H1 (cell line): ENCODE data around the gene NFIC. TPM values are rescaled to one million over a fixed set of nuclear protein-coding genes. Genes with fewer than 3 reads are reported as not detected.

Experiments used
- CTCF ChIA-PET: fragments of 300-600 bp; sonication (Branson Sonifier 250); formaldehyde crosslinking; loops from one replicate; lab custom pipeline; 2021; ENCODE audit not compliant: partially characterized antibody; lab: Charles Lee
- POLR2A ChIA-PET: fragments of 300-600 bp; sonication (Branson Sonifier 250); formaldehyde crosslinking; loops from one replicate; lab custom pipeline; 2021; ENCODE audit warnings: inconsistent platforms; ENCODE audit not compliant: partially characterized antibody; lab: Charles Lee
- DNase-seq, 2 experiments: peaks; one replicate each; pipeline versions ENCODE4 v3.0.0 to v3.0.0-alpha.2; 2010 to 2022; ENCODE audit warnings: low spot score in 2 of 2, low read depth in 1 of 2, mixed read lengths in 1 of 2
- FAIRE-seq: peaks from 2 replicates; lab custom pipeline; 2011; peaks lifted over from hg19 to GRCh38; lab: Jason Lieb, UNC
- H2AFZ ChIP-seq: 2 replicates; pipeline ENCODE4 v1.8.1; 2012; ENCODE audit warnings: low read length, inconsistent platforms
- H2AK5ac ChIP-seq: 2 replicates; pipeline ENCODE4 v1.6.1; 2013; ENCODE audit warnings: low read depth, low read length
- H2BK120ac ChIP-seq: replicated peaks from 2 replicates; pipeline ENCODE3; 2013; ENCODE audit warnings: low read depth, low read length, inconsistent platforms
- H2BK12ac ChIP-seq: 2 replicates; pipeline ENCODE4 v1.6.1; 2013; ENCODE audit warnings: low read depth, low read length
- H2BK15ac ChIP-seq: 2 replicates; pipeline ENCODE4 v1.6.1; 2013; ENCODE audit warnings: low read length
- H2BK20ac ChIP-seq: 2 replicates; pipeline ENCODE4 v1.6.1; 2013; ENCODE audit warnings: low read length
- H2BK5ac ChIP-seq: 2 replicates; pipeline ENCODE4 v1.6.1; 2013; ENCODE audit warnings: low read depth, low read length
- H3K14ac ChIP-seq: 2 replicates; pipeline ENCODE4 v1.6.1; 2013; ENCODE audit warnings: inconsistent platforms; ENCODE audit not compliant: insufficient read length
- H3K18ac ChIP-seq: 2 replicates; pipeline ENCODE4 v1.6.1; 2013; ENCODE audit warnings: low read length; ENCODE audit errors: extremely low read depth
- H3K23ac ChIP-seq: 2 replicates; pipeline ENCODE4 v1.6.1; 2013; ENCODE audit warnings: inconsistent platforms; ENCODE audit not compliant: insufficient read length
- H3K23me2 ChIP-seq: 2 replicates; pipeline ENCODE4 v1.6.1; 2013; ENCODE audit warnings: low read depth, low read length
- H3K27ac ChIP-seq: 2 replicates; pipeline ENCODE4 v1.6.1; 2011; ENCODE audit warnings: low read depth, low read length, inconsistent platforms
- H3K27me3 ChIP-seq, 4 experiments: replicated peaks in 1 of 4; 1 replicate in 1 of 4; 2 replicates in 3 of 4; pipeline versions ENCODE4 v1.6.1 to v1.8.1; 2011 to 2013; ENCODE audit warnings: low read length in 3 of 4, mild to moderate bottlenecking in 3 of 4, inconsistent platforms in 2 of 4, mixed read lengths in 2 of 4, moderate library complexity in 1 of 4; ENCODE audit not compliant: control insufficient read depth in 3 of 4, insufficient read depth in 3 of 4; ENCODE audit errors: extremely low read depth in 1 of 4
- H3K36me3 ChIP-seq, 4 experiments: 2 replicates each; pipeline versions ENCODE4 v1.6.1 to v1.8.1; 2011 to 2013; ENCODE audit warnings: mild to moderate bottlenecking in 4 of 4, low read length in 3 of 4, moderate library complexity in 2 of 4, control low read depth in 1 of 4, inconsistent platforms in 1 of 4; ENCODE audit not compliant: insufficient read depth in 4 of 4, control insufficient read depth in 2 of 4
- H3K4ac ChIP-seq: replicated peaks from 2 replicates; pipeline ENCODE3; 2013; ENCODE audit warnings: low read length, low read depth, mixed read lengths, inconsistent platforms; ENCODE audit not compliant: insufficient read length
- H3K4me1 ChIP-seq, 4 experiments: replicated peaks in 1 of 4; 1 replicate in 1 of 4; 2 replicates in 3 of 4; pipeline versions ENCODE4 v1.6.1 to v1.8.1; 2011 to 2013; ENCODE audit warnings: low read length in 3 of 4, inconsistent platforms in 2 of 4, mixed read lengths in 1 of 4; ENCODE audit not compliant: insufficient read depth in 4 of 4, control insufficient read depth in 3 of 4
- H3K4me2 ChIP-seq, 2 experiments: 2 replicates each; pipeline versions ENCODE4 v1.6.1 to v1.8.1; 2011 to 2013; ENCODE audit warnings: low read depth in 2 of 2, low read length in 2 of 2, control low read depth in 1 of 2, inconsistent platforms in 1 of 2, mild to moderate bottlenecking in 1 of 2; ENCODE audit not compliant: insufficient read depth in 1 of 2
- H3K4me3 ChIP-seq, 4 experiments: fragments of 200-600, 300-600 bp in 1 of 4; sonication (generic), shearing (Covaris generic), sonication (Bioruptor Twin) in 1 of 4; 2 replicates each; pipeline versions ENCODE4 v1.5.1 to v1.8.1; 2011 to 2016; ENCODE audit warnings: low read length in 4 of 4, low read depth in 3 of 4, control low read depth in 2 of 4, inconsistent platforms in 2 of 4, mild to moderate bottlenecking in 2 of 4, mixed read lengths in 1 of 4, moderate library complexity in 1 of 4; ENCODE audit not compliant: insufficient read depth in 2 of 4; ENCODE audit errors: extremely low read depth in 1 of 4
- H3K56ac ChIP-seq: replicated peaks from 2 replicates; pipeline ENCODE3; 2013; ENCODE audit warnings: low read depth, mild to moderate bottlenecking, mixed read lengths, low read length, inconsistent platforms; ENCODE audit not compliant: insufficient read length
- H3K79me1 ChIP-seq: 2 replicates; pipeline ENCODE4 v1.6.1; 2013; ENCODE audit warnings: low read depth, low read length, control low read depth
- H3K79me2 ChIP-seq, 2 experiments: 2 replicates each; pipeline versions ENCODE4 v1.6.1 to v1.8.1; 2012 to 2013; ENCODE audit warnings: low read length in 2 of 2, mild to moderate bottlenecking in 2 of 2, inconsistent platforms in 1 of 2; ENCODE audit not compliant: insufficient read depth in 2 of 2, control insufficient read depth in 1 of 2
- H3K9ac ChIP-seq, 4 experiments: replicated peaks in 1 of 4; 1 replicate in 1 of 4; 2 replicates in 3 of 4; pipeline versions ENCODE4 v1.6.1 to v1.8.1; 2011 to 2013; ENCODE audit warnings: low read depth in 3 of 4, low read length in 3 of 4, control low read depth in 2 of 4, mild to moderate bottlenecking in 2 of 4, moderate library complexity in 2 of 4, inconsistent platforms in 1 of 4; ENCODE audit errors: extremely low read depth in 1 of 4
- H3K9me3 ChIP-seq, 2 experiments: 2 replicates each; pipeline versions ENCODE4 v1.6.1 to v1.8.1; 2012 to 2013; ENCODE audit warnings: mild to moderate bottlenecking in 2 of 2, moderate library complexity in 2 of 2, control low read depth in 1 of 2, inconsistent platforms in 1 of 2, low read depth in 1 of 2, low read length in 1 of 2, mixed read lengths in 1 of 2; ENCODE audit not compliant: insufficient read depth in 2 of 2
- H4K20me1 ChIP-seq, 2 experiments: replicated peaks in 1 of 2; 2 replicates each; pipeline versions ENCODE3 to v1.8.1; 2011 to 2013; ENCODE audit warnings: inconsistent platforms in 2 of 2, low read length in 2 of 2, mild to moderate bottlenecking in 1 of 2; ENCODE audit not compliant: insufficient read depth in 2 of 2, control insufficient read depth in 1 of 2
- H4K5ac ChIP-seq: 2 replicates; pipeline ENCODE4 v1.6.1; 2013; ENCODE audit warnings: low read length, low read depth, mixed read lengths, inconsistent platforms; ENCODE audit not compliant: insufficient read length
- H4K8ac ChIP-seq: 2 replicates; pipeline ENCODE4 v1.8.0; 2013; ENCODE audit warnings: mild to moderate bottlenecking, moderate library complexity, low read length, inconsistent platforms; ENCODE audit not compliant: insufficient read depth; ENCODE audit errors: extremely low read depth
- H4K91ac ChIP-seq: replicated peaks from 2 replicates; pipeline ENCODE3; 2013; ENCODE audit warnings: low read length, mixed read lengths, inconsistent platforms; ENCODE audit not compliant: insufficient read length
- NANOG ChIP-seq: IDR thresholded peaks from 2 replicates; pipeline ENCODE4 v1.6.1; 2011; ENCODE audit warnings: low read length, low read depth, mild to moderate bottlenecking, inconsistent platforms; ENCODE audit not compliant: insufficient read depth, poor library complexity, severe bottlenecking
- PHF8 ChIP-seq: fragments of 200-600 bp; sonication (generic); conservative IDR thresholded peaks from 2 replicates; pipeline ENCODE4 v1.7.1; 2012; ENCODE audit warnings: low read depth, mild to moderate bottlenecking, inconsistent platforms, low read length, moderate library complexity
- SIN3A ChIP-seq, 2 experiments: IDR thresholded peaks in 1 of 2; conservative IDR thresholded peaks in 1 of 2; 2 replicates each; pipeline ENCODE4 v1.6.1; 2011 to 2012; ENCODE audit warnings: low read length in 2 of 2, improper control_type of control experiment in 1 of 2, low read depth in 1 of 2, mild to moderate bottlenecking in 1 of 2
- TAF1 ChIP-seq: IDR thresholded peaks from 2 replicates; pipeline ENCODE4 v1.6.1; 2011; ENCODE audit warnings: mild to moderate bottlenecking, low read depth, low read length
- TAF7 ChIP-seq: optimal IDR thresholded peaks from 2 replicates; pipeline ENCODE3; 2011; ENCODE audit warnings: low read depth, mild to moderate bottlenecking, inconsistent platforms, low read length, moderate library complexity, borderline replicate concordance
- TCF12 ChIP-seq: IDR thresholded peaks from 2 replicates; pipeline ENCODE4 v1.6.1; 2011; ENCODE audit warnings: low read depth, mild to moderate bottlenecking, low read length
- whole genome bisulfite sequencing, 2 experiments: shearing (Covaris generic) in 1 of 2; methylation state at CpG; one replicate each; pipeline versions ENCODE4 v1.1.6 to v1.1.7; 2013 to 2015; ENCODE audit warnings: low lambda C conversion rate in 2 of 2, mixed read lengths in 2 of 2, inconsistent platforms in 1 of 2, low coverage in 1 of 2, missing lambda C conversion rate in 1 of 2; ENCODE audit not compliant: insufficient replicate concordance in 2 of 2, insufficient coverage in 1 of 2, insufficient read length in 1 of 2; ENCODE audit errors: extremely low coverage in 1 of 2, missing lambda C conversion rate in 1 of 2; 5-methylcytosine and 5-hydroxymethylcytosine counted together
- polyA plus RNA-seq, 7 experiments: library from polyadenylated mRNA; depleted of rRNA in 3 of 7; stranded (reverse) in 5 of 7; unstranded in 2 of 7; fragments of >200 nt in 5 of 7; fragments of 200-250 nt in 2 of 7; gene quantifications; 1 replicate in 5 of 7; 2 replicates in 1 of 7; 4 replicates in 1 of 7; pipeline versions ENCODE4 v1.2.1 to v1.2.3, GENCODE V29; 2011 to 2013; ENCODE audit warnings: missing spikeins in 2 of 7, mixed read lengths in 2 of 7
- total RNA-seq: library from RNA; stranded (reverse); fragmentation: NEBNext Ultra II Directional; extraction: Animal tissue kit (Norgen Biotek cat#: 25700); gene quantifications from 2 replicates; pipeline ENCODE4 v1.2.1, GENCODE V29; 2021

The NFIC gene
- total and polyA plus RNA-seq, 2 of the 8 experiments (the other 6 are each of a cell fraction or from before 2014, with no cell fraction given), result 0.56 to 3.2 TPM

DNA sequence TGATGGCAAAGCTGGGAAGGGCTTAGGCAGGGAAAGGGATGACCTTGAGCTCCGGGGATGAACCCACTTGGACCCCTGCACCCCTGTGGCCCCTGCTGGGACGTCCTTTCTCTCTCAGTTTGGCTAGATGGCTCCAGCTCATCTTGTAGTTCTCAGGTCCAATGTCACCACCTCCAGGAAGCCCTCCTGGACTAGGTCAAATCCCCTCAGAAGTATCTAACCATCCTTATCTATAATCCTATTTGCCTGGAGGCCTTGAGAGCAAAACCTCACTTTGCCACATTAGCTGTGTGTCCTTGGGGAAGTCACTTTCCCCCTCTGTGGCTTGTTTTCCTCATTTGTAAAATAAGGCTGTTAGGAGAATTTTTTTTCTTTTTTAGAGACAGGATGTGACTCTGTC lies 42.7 kb upstream of the NFIC start:
- ChIA-PET CTCF (interaction anchor here (0.6 to 1.6 kb wide), 13 partner anchors 15 to 176 kb away, joined by 3 to 11 read pairs (median 4); no protein-coding TSS in a partner anchor), POLR2A (no interaction called here)
- no peaks in the 10 kb centered on the region for H3K4me1 ChIP-seq
- H4K5ac ChIP-seq, result no peak overlapping the region
- no peak overlapping the region for H2BK120ac ChIP-seq
- DNase-seq (no peak), FAIRE-seq (no peak)
- H2BK15ac ChIP-seq, result no peak overlapping the region
- H3K23ac ChIP-seq, result no peak overlapping the region
- no peak overlapping the region for H2AFZ ChIP-seq
- H3K27ac ChIP-seq, result no peak overlapping the region
- H3K79me2 ChIP-seq, result no peaks in the 10 kb centered on the region
- no peak overlapping the region for H4K8ac ChIP-seq
- no peak overlapping the region for H2BK12ac ChIP-seq
- H4K20me1 ChIP-seq, result peaks cover 0 to 8% of the 10 kb centered on the region in 2 experiments
- H3K4me2 ChIP-seq, result no peak overlapping the region
- no peaks in the 10 kb centered on the region for H3K79me1 ChIP-seq
- H3K4me3 ChIP-seq, result no peak overlapping the region
- no peaks in the 10 kb centered on the region for H3K36me3 ChIP-seq
- TF ChIP-seq NANOG, result no peak
- no peak for TF ChIP-seq TAF1
- no peak for TF ChIP-seq TCF12
- no peak for TF ChIP-seq SIN3A (conservative IDR thresholded peaks at IDR 0.05 in 1 of 2, IDR thresholded peaks at IDR 0.05 in 1 of 2; ENCODE audit: low read depth in 1 of 2, low read length in 2 of 2)
- TF ChIP-seq PHF8, result no peak
- TF ChIP-seq TAF7, result no peak
- H2AK5ac ChIP-seq, result no peak overlapping the region
- no peak overlapping the region for H2BK5ac ChIP-seq
- 17% methylated on average over 1 of the region's 2 CpGs; no CpG with 5 or more reads in 1 of the 2 experiments for WGBS, 2 experiments
- no peak overlapping the region for H3K56ac ChIP-seq
- no peaks in the 10 kb centered on the region for H3K9me3 ChIP-seq
- H3K14ac ChIP-seq, result no peak overlapping the region
- H3K23me2 ChIP-seq, result peaks cover 11% of the 10 kb centered on the region; the same call in 1 of the 2 replicates
- no peak overlapping the region for H2BK20ac ChIP-seq
- H3K27me3 ChIP-seq, result no peaks in the 10 kb centered on the region; a peak in 1 of 7 replicates
- H3K9ac ChIP-seq, result no peak overlapping the region
- no peak overlapping the region for H3K18ac ChIP-seq
- H3K4ac ChIP-seq, result no peak overlapping the region
- no peak overlapping the region for H4K91ac ChIP-seq
